HepG2 (cell line): Measurements from ENCODE around the gene SECTM1. TPM values are rescaled to one million over a fixed set of nuclear protein-coding genes. Genes with fewer than 3 reads are reported as not detected.

ENCODE experiments used
- BHLHE40 ChIP-seq: IDR thresholded peaks from 2 replicates; pipeline ENCODE4 v1.6.1; 2011; ENCODE audit warnings: low read length, improper control_type of control experiment
- ELF3 ChIP-seq: IDR thresholded peaks from 2 replicates; pipeline ENCODE4 v1.6.1; 2016; ENCODE audit warnings: missing genetic modification reagents, missing compliant biosample characterization
- FIP1L1 ChIP-seq: fragments of 200-400 bp; formaldehyde crosslinking; IDR thresholded peaks from 2 replicates; pipeline ENCODE4 v1.6.1; 2018; ENCODE audit warnings: low read depth, mild to moderate bottlenecking, low read length, moderate library complexity, borderline replicate concordance; ENCODE audit not compliant: insufficient read depth
- KDM3A ChIP-seq: IDR thresholded peaks from 2 replicates; pipeline ENCODE4 v1.6.1; 2018; ENCODE audit warnings: low read depth, missing compliant biosample characterization
- KLF12 ChIP-seq: sonication (generic); formaldehyde crosslinking; IDR thresholded peaks from 2 replicates; pipeline ENCODE4 v1.4.0; 2020; ENCODE audit warnings: missing genetic modification reagents, borderline replicate concordance
- MTF1 ChIP-seq: sonication (generic); formaldehyde crosslinking; IDR thresholded peaks from 2 replicates; pipeline ENCODE4 v1.5.0; 2020; ENCODE audit warnings: missing genetic modification reagents
- NR1H2 ChIP-seq: sonication (generic); formaldehyde crosslinking; IDR thresholded peaks from 2 replicates; pipeline ENCODE4 v1.8.1; 2022; ENCODE audit warnings: low read depth, missing genetic modification reagents, borderline replicate concordance
- NRL ChIP-seq: sonication (generic); formaldehyde crosslinking; IDR thresholded peaks from 2 replicates; pipeline ENCODE4 v1.5.0; 2020; ENCODE audit warnings: missing genetic modification reagents, mild to moderate bottlenecking, moderate library complexity, borderline replicate concordance
- ZFAT ChIP-seq: sonication (generic); formaldehyde crosslinking; conservative IDR thresholded peaks from 2 replicates; pipeline ENCODE4 v1.8.1; 2023; ENCODE audit warnings: missing genetic modification reagents, inconsistent platforms
- ZNF263 ChIP-seq: sonication (generic); formaldehyde crosslinking; IDR thresholded peaks from 2 replicates; pipeline ENCODE4 v1.4.0; 2020; ENCODE audit warnings: missing genetic modification reagents
- ZNF441 ChIP-seq: sonication (generic); formaldehyde crosslinking; IDR thresholded peaks from 2 replicates; pipeline ENCODE4 v1.7.0; 2021; ENCODE audit warnings: missing genetic modification reagents, borderline replicate concordance
- ZNF577 ChIP-seq: sonication (generic); formaldehyde crosslinking; IDR thresholded peaks from 2 replicates; pipeline ENCODE4 v1.4.0; 2020; ENCODE audit warnings: mild to moderate bottlenecking, low read depth, missing genetic modification reagents, borderline replicate concordance
- polyA plus RNA-seq, 8 experiments: library from polyadenylated mRNA; depleted of rRNA in 3 of 8; stranded (reverse) in 7 of 8; unstranded in 1 of 8; fragments of >200 nt; fragmentation: Illumina TruSeq in 4 of 8; extraction: Trizol in 4 of 8; gene quantifications; 2 replicates each; pipeline versions ENCODE4 v1.2.1 to v1.2.3, GENCODE V29; 2011 to 2016; ENCODE audit warnings: low read depth in 4 of 8, missing spikeins in 1 of 8, mixed read lengths in 1 of 8; ENCODE audit not compliant: insufficient read depth in 1 of 8
- total RNA-seq, 5 experiments: library from RNA; depleted of rRNA; stranded (reverse); fragments of >200 nt; fragmentation: Illumina TruSeq; extraction: Trizol; gene quantifications; 2 replicates each; pipeline ENCODE4 v1.2.3, GENCODE V29; 2016; ENCODE audit warnings: low read depth in 1 of 5
- TF ChIP-seq, protein P1 (sequence below): conservative IDR thresholded peaks from 2 replicates; pipeline ENCODE4 v1.6.1; 2018; ENCODE audit warnings: missing genetic modification reagents
- TF ChIP-seq, protein P2 (sequence below): IDR thresholded peaks from 2 replicates; pipeline ENCODE4 v1.6.1; 2016; ENCODE audit warnings: mild to moderate bottlenecking
- TF ChIP-seq, protein P3 (sequence below): sonication (generic); formaldehyde crosslinking; IDR thresholded peaks from 2 replicates; pipeline ENCODE4 v1.4.0; 2020; ENCODE audit warnings: missing genetic modification reagents
- TF ChIP-seq, protein P4 (sequence below): IDR thresholded peaks from 2 replicates; pipeline ENCODE4 v1.6.1; 2016; ENCODE audit warnings: missing compliant biosample characterization, missing genetic modification reagents, borderline replicate concordance
- TF ChIP-seq, protein P5 (sequence below): sonication (generic); formaldehyde crosslinking; IDR thresholded peaks from 2 replicates; pipeline ENCODE4 v1.8.0; 2022; ENCODE audit warnings: missing genetic modification reagents, mild to moderate bottlenecking, moderate library complexity, borderline replicate concordance

Gene SECTM1
- total and polyA plus RNA-seq, 2 of the 13 experiments (the other 11 are each of a cell fraction or from before 2014, with no cell fraction given): 3.5 to 5.3 TPM

DNA sequence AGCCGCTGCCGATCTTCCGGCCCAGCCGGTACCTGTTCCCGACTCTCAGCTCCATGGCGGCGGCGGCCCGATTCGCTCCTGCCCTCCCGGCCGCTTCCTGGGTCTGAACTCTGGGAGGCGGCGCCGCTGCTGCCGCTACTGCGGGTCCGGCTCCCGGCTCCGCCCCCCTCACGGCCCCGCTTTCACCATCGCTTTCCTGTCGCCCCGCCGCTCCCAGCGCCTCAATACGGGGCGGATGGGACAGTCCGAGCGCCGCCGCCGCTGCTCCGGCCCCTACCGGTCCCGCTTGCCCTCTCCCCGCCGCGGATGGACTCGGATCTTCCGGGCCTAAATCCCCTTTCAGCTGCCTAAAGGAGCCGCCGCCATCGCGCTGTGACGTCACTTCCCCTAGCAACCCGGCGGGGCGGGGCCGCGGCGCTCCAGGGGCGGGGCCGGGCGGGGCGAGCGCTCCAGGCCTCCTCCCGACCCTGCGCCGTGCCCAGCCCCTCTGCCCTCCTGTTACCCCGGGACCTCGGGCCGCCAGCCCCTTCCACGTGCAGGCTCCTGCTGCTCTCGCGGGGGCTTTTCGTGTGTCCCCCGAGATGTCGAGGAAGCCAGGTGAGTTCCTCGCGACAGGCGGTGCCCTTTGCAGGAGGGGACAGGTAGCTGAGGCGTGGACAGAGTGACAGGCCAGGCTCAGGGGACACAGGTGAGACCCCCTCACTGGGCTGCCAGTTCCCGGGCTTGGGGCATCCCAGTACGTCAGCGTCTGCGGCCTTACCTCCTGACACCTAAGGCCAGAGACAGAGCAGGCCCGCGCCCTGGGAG lies 60.0 kb downstream of the SECTM1 start, which contains the start of gene CSNK1D (continued):
- TF ChIP-seq KLF12 (CRISPR knock-in tag) (peak; percentile 74; the same call in 1 of the 2 replicates), BHLHE40 (peak; percentile 32; the same call in 1 of the 2 replicates), ELF3 (CRISPR knock-in tag) (peak; percentile 74), FIP1L1 (no peak; the same call in 1 of the 2 replicates), ZNF263 (peak; percentile 25; the same call in 1 of the 2 replicates), KDM3A (CRISPR knock-in tag) (peak; percentile 90; the same call in 1 of the 2 replicates), NRL (CRISPR knock-in tag) (peak; percentile 86; the same call in 1 of the 2 replicates), ZFAT (CRISPR knock-in tag) (no peak), MTF1 (no peak), NR1H2 (CRISPR knock-in tag) (peak; percentile 78; the same call in 1 of the 2 replicates), ZNF577 (CRISPR knock-in tag) (no peak), ZNF441 (CRISPR knock-in tag) (peak; percentile 80; the same call in 1 of the 2 replicates)
- TF ChIP-seq, protein P1, sequence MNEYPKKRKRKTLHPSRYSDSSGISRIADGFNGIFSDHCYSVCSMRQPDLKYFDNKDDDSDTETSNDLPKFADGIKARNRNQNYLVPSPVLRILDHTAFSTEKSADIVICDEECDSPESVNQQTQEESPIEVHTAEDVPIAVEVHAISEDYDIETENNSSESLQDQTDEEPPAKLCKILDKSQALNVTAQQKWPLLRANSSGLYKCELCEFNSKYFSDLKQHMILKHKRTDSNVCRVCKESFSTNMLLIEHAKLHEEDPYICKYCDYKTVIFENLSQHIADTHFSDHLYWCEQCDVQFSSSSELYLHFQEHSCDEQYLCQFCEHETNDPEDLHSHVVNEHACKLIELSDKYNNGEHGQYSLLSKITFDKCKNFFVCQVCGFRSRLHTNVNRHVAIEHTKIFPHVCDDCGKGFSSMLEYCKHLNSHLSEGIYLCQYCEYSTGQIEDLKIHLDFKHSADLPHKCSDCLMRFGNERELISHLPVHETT (CRISPR knock-in tag): peak; percentile 82
- TF ChIP-seq, protein P2, sequence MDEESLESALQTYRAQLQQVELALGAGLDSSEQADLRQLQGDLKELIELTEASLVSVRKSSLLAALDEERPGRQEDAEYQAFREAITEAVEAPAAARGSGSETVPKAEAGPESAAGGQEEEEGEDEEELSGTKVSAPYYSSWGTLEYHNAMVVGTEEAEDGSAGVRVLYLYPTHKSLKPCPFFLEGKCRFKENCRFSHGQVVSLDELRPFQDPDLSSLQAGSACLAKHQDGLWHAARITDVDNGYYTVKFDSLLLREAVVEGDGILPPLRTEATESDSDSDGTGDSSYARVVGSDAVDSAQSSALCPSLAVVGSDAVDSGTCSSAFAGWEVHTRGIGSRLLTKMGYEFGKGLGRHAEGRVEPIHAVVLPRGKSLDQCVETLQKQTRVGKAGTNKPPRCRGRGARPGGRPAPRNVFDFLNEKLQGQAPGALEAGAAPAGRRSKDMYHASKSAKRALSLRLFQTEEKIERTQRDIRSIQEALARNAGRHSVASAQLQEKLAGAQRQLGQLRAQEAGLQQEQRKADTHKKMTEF (CRISPR knock-in tag): peak; percentile 98
- TF ChIP-seq, protein P3, sequence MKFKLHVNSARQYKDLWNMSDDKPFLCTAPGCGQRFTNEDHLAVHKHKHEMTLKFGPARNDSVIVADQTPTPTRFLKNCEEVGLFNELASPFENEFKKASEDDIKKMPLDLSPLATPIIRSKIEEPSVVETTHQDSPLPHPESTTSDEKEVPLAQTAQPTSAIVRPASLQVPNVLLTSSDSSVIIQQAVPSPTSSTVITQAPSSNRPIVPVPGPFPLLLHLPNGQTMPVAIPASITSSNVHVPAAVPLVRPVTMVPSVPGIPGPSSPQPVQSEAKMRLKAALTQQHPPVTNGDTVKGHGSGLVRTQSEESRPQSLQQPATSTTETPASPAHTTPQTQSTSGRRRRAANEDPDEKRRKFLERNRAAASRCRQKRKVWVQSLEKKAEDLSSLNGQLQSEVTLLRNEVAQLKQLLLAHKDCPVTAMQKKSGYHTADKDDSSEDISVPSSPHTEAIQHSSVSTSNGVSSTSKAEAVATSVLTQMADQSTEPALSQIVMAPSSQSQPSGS: peak; percentile 91
- TF ChIP-seq, protein P4, sequence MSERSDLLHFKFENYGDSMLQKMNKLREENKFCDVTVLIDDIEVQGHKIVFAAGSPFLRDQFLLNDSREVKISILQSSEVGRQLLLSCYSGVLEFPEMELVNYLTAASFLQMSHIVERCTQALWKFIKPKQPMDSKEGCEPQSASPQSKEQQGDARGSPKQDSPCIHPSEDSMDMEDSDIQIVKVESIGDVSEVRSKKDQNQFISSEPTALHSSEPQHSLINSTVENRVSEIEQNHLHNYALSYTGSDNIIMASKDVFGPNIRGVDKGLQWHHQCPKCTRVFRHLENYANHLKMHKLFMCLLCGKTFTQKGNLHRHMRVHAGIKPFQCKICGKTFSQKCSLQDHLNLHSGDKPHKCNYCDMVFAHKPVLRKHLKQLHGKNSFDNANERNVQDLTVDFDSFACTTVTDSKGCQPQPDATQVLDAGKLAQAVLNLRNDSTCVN (CRISPR knock-in tag): peak; percentile 15; the same call in 1 of the 2 replicates
- TF ChIP-seq, protein P5, sequence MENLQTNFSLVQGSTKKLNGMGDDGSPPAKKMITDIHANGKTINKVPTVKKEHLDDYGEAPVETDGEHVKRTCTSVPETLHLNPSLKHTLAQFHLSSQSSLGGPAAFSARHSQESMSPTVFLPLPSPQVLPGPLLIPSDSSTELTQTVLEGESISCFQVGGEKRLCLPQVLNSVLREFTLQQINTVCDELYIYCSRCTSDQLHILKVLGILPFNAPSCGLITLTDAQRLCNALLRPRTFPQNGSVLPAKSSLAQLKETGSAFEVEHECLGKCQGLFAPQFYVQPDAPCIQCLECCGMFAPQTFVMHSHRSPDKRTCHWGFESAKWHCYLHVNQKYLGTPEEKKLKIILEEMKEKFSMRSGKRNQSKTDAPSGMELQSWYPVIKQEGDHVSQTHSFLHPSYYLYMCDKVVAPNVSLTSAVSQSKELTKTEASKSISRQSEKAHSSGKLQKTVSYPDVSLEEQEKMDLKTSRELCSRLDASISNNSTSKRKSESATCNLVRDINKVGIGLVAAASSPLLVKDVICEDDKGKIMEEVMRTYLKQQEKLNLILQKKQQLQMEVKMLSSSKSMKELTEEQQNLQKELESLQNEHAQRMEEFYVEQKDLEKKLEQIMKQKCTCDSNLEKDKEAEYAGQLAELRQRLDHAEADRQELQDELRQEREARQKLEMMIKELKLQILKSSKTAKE: no peak; the same call in 1 of the 2 replicates
